ENCODE measurements around the gene PRPF19.

GRCh38 chr11:60868682-60869450 lies 37.5 kb downstream of the PRPF19 start:
- TF ChIP-seq, protein P1, sequence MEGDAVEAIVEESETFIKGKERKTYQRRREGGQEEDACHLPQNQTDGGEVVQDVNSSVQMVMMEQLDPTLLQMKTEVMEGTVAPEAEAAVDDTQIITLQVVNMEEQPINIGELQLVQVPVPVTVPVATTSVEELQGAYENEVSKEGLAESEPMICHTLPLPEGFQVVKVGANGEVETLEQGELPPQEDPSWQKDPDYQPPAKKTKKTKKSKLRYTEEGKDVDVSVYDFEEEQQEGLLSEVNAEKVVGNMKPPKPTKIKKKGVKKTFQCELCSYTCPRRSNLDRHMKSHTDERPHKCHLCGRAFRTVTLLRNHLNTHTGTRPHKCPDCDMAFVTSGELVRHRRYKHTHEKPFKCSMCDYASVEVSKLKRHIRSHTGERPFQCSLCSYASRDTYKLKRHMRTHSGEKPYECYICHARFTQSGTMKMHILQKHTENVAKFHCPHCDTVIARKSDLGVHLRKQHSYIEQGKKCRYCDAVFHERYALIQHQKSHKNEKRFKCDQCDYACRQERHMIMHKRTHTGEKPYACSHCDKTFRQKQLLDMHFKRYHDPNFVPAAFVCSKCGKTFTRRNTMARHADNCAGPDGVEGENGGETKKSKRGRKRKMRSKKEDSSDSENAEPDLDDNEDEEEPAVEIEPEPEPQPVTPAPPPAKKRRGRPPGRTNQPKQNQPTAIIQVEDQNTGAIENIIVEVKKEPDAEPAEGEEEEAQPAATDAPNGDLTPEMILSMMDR (conservative IDR thresholded peaks at IDR 0.05; ENCODE audit: low read length), result no peak
- no peak for TF ChIP-seq EZH2phosphoT487 (IDR thresholded peaks at IDR 0.05; ENCODE audit: borderline replicate concordance, low read depth, low read length)

Measured in OCI-LY7 (cell line).